Measurements from ENCODE around the gene ELN.
A peak's percentile ranks its signal among the peaks of the same experiment; 100 is the strongest.

The ELN gene

GRCh38 chr7:74092964-74093471, 65.0 kb downstream of the ELN start:
- H3K4me3 ChIP-seq (ENCODE audit: low read depth, low read length) = peak overlapping the region; percentile 57
- TF ChIP-seq MAX (IDR thresholded peaks at IDR 0.05; ENCODE audit: low read depth, low read length) = peak; percentile 89
- TF ChIP-seq POLR2A (IDR thresholded peaks at IDR 0.05; ENCODE audit: extremely low read depth, insufficient read length) = no peak
- peak; percentile 87 for TF ChIP-seq MYC (IDR thresholded peaks at IDR 0.05; ENCODE audit: low read depth, low read length)
- TF ChIP-seq CTCF (IDR thresholded peaks at IDR 0.05; ENCODE audit: low read depth, low read length) = no peak
- peak; percentile 94 for DNase-seq (ENCODE audit: low read depth)

GRCh38 chr7:74093671-74094223, 65.8 kb downstream of the ELN start:
- H3K4me3 ChIP-seq (ENCODE audit: low read depth, low read length) = peak overlapping the region; percentile 64
- TF ChIP-seq POLR2A (IDR thresholded peaks at IDR 0.05; ENCODE audit: extremely low read depth, insufficient read length) (no peak), MAX (IDR thresholded peaks at IDR 0.05; ENCODE audit: low read depth, low read length) (0 out of 2 replicates have a peak, but pooled peaks have one; percentile 13), CTCF (IDR thresholded peaks at IDR 0.05; ENCODE audit: low read depth, low read length) (no peak), MYC (IDR thresholded peaks at IDR 0.05; ENCODE audit: low read depth, low read length) (0 out of 2 replicates have a peak, but pooled peaks have one; percentile 21)
- DNase-seq (ENCODE audit: low read depth) = no peak

- H3K4me3 ChIP-seq (ENCODE audit: low read depth, low read length) = peak overlapping the region; percentile 64
Observed at GRCh38 chr7:74094224-74095101, 66.5 kb downstream of the ELN start.

GRCh38 chr7:74095135-74095534, 67.2 kb downstream of the ELN start:
- DNase-seq (ENCODE audit: low read depth) = no peak
- peak overlapping the region; percentile 64 for H3K4me3 ChIP-seq (ENCODE audit: low read depth, low read length)
- no peak for TF ChIP-seq MAX (IDR thresholded peaks at IDR 0.05; ENCODE audit: low read depth, low read length)
- no peak for TF ChIP-seq CTCF (IDR thresholded peaks at IDR 0.05; ENCODE audit: low read depth, low read length)
- TF ChIP-seq MYC (IDR thresholded peaks at IDR 0.05; ENCODE audit: low read depth, low read length) = no peak
- no peak for TF ChIP-seq POLR2A (IDR thresholded peaks at IDR 0.05; ENCODE audit: extremely low read depth, insufficient read length)

More at GRCh38 chr7:74094224-74095101, 66.5 kb downstream of the ELN start:
- TF ChIP-seq MAX (IDR thresholded peaks at IDR 0.05; ENCODE audit: low read depth, low read length) (peak; percentile 63; the same call in 1 of the 2 replicates), MYC (IDR thresholded peaks at IDR 0.05; ENCODE audit: low read depth, low read length) (peak; percentile 74), CTCF (IDR thresholded peaks at IDR 0.05; ENCODE audit: low read depth, low read length) (no peak), POLR2A (IDR thresholded peaks at IDR 0.05; ENCODE audit: extremely low read depth, insufficient read length) (no peak)
- peak; percentile 96 for DNase-seq (ENCODE audit: low read depth)

GRCh38 chr7:74097937-74098614, 70.1 kb downstream of the ELN start:
- DNase-seq (ENCODE audit: low read depth) = no peak
- TF ChIP-seq CTCF (IDR thresholded peaks at IDR 0.05; ENCODE audit: low read depth, low read length) (no peak), MAX (IDR thresholded peaks at IDR 0.05; ENCODE audit: low read depth, low read length) (no peak), POLR2A (IDR thresholded peaks at IDR 0.05; ENCODE audit: extremely low read depth, insufficient read length) (no peak), MYC (IDR thresholded peaks at IDR 0.05; ENCODE audit: low read depth, low read length) (no peak)
- H3K4me3 ChIP-seq (ENCODE audit: low read depth, low read length) = no peak overlapping the region
